ENCODE results near the gene PHLDB3.

- TF ChIP-seq, protein P1, sequence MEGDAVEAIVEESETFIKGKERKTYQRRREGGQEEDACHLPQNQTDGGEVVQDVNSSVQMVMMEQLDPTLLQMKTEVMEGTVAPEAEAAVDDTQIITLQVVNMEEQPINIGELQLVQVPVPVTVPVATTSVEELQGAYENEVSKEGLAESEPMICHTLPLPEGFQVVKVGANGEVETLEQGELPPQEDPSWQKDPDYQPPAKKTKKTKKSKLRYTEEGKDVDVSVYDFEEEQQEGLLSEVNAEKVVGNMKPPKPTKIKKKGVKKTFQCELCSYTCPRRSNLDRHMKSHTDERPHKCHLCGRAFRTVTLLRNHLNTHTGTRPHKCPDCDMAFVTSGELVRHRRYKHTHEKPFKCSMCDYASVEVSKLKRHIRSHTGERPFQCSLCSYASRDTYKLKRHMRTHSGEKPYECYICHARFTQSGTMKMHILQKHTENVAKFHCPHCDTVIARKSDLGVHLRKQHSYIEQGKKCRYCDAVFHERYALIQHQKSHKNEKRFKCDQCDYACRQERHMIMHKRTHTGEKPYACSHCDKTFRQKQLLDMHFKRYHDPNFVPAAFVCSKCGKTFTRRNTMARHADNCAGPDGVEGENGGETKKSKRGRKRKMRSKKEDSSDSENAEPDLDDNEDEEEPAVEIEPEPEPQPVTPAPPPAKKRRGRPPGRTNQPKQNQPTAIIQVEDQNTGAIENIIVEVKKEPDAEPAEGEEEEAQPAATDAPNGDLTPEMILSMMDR (IDR thresholded peaks at IDR 0.05): no peak
- no peak for TF ChIP-seq POLR2AphosphoS5 (IDR thresholded peaks at IDR 0.05)
- TF ChIP-seq POLR2A (IDR thresholded peaks at IDR 0.05): no peak
These were observed 54.0 kb downstream of the PHLDB3 start for GRCh38 chr19:43450545-43450997.
